HG03575 (cell line): ENCODE data around the gene TSHZ2.

Experiments
- ATAC-seq: cut with Tn5 transposase; IDR thresholded peaks from one replicate; pipeline ENCODE4 v1.9.1; 2021; ENCODE audit not compliant: unreplicated experiment, insufficient number of reproducible peaks, low FRiP score; ENCODE audit errors: extremely low read depth

The TSHZ2 gene

GRCh38 chr20:53170196-53170595 lies 198.0 kb downstream of the TSHZ2 start:
- no peak for ATAC-seq

GRCh38 chr20:53171065-53171464 lies 198.9 kb downstream of the TSHZ2 start:
- ATAC-seq = no peak

- ATAC-seq = no peak
Observed at GRCh38 chr20:53174454-53174853, 202.3 kb downstream of the TSHZ2 start.

- no peak for ATAC-seq
Observed at GRCh38 chr20:53175135-53175780, 203.1 kb downstream of the TSHZ2 start.

GRCh38 chr20:53176134-53176533 lies 204.0 kb downstream of the TSHZ2 start:
- ATAC-seq = no peak

GRCh38 chr20:53177687-53178086 lies 205.5 kb downstream of the TSHZ2 start:
- no peak for ATAC-seq

- ATAC-seq = no peak
Observed at GRCh38 chr20:53179749-53180148, 207.6 kb downstream of the TSHZ2 start.

GRCh38 chr20:53180928-53181362 lies 208.8 kb downstream of the TSHZ2 start:
- ATAC-seq = no peak

- ATAC-seq = no peak
Observed at GRCh38 chr20:53181866-53182376, 209.8 kb downstream of the TSHZ2 start.

- no peak for ATAC-seq
Observed at GRCh38 chr20:53183181-53183580, 211.0 kb downstream of the TSHZ2 start.

- ATAC-seq = no peak
Observed at GRCh38 chr20:53186635-53187034, 214.5 kb downstream of the TSHZ2 start.

- ATAC-seq = no peak
Observed at GRCh38 chr20:53187392-53188068, 215.4 kb downstream of the TSHZ2 start.

GRCh38 chr20:53190225-53190624 lies 218.1 kb downstream of the TSHZ2 start:
- no peak for ATAC-seq

GRCh38 chr20:53191957-53192356 lies 219.8 kb downstream of the TSHZ2 start:
- no peak for ATAC-seq

GRCh38 chr20:53194306-53195290 lies 222.4 kb downstream of the TSHZ2 start:
- no peak for ATAC-seq

GRCh38 chr20:53195876-53196610 lies 223.9 kb downstream of the TSHZ2 start:
- ATAC-seq = no peak

GRCh38 chr20:53201588-53201987 lies 229.4 kb downstream of the TSHZ2 start:
- no peak for ATAC-seq

GRCh38 chr20:53202777-53203176 lies 230.6 kb downstream of the TSHZ2 start:
- ATAC-seq = no peak

GRCh38 chr20:53205046-53205445 lies 232.9 kb downstream of the TSHZ2 start:
- no peak for ATAC-seq
